Measurements from ENCODE around the gene MASP1.

MASP1 gene

DNA sequence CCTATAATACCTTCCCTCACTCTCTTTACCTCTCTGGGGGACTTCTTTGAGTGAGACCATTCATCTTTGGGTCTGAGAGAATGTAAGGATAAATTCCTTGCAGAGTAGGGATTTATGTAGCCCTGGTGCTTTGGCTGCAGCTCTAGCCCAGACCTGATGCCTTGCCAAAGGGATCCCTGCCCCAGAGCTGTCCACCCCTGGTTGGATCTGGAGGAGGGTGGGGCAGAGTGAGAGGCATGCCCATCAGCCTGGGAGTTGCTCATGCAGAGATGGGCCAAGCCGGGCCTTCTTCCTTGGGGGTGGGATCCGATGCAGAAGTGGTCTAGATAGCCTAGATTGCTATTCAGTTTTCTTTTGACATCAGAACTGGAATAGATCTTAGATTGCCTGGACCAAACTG is 62.8 kb downstream of the MASP1 start:
- ATAC-seq, result no peak

GRCh38 chr3:187227658-187228258 is 63.8 kb downstream of the MASP1 start:
- ATAC-seq, result peak; percentile 41; the same call in 2 of the 3 replicates
- TF ChIP-seq GLIS3 (CRISPR knock-in tag; IDR thresholded peaks at IDR 0.05) (no peak), BACH2 (CRISPR knock-in tag; IDR thresholded peaks at IDR 0.05; ENCODE audit: borderline replicate concordance) (no peak), ISL1 (CRISPR knock-in tag; IDR thresholded peaks at IDR 0.05) (no peak), TOX (CRISPR knock-in tag; IDR thresholded peaks at IDR 0.05; ENCODE audit: borderline replicate concordance) (no peak), ZNF565 (CRISPR knock-in tag; conservative IDR thresholded peaks at IDR 0.05; ENCODE audit: low read depth) (no peak), CSRNP3 (CRISPR knock-in tag; IDR thresholded peaks at IDR 0.05) (no peak), PPARA (CRISPR knock-in tag; IDR thresholded peaks at IDR 0.05; ENCODE audit: borderline replicate concordance) (no peak), POU6F1 (CRISPR knock-in tag; IDR thresholded peaks at IDR 0.05; ENCODE audit: borderline replicate concordance, low read depth) (no peak), TCF4 (CRISPR knock-in tag; IDR thresholded peaks at IDR 0.05; ENCODE audit: borderline replicate concordance) (no peak), ZFP30 (CRISPR knock-in tag; IDR thresholded peaks at IDR 0.05) (no peak), TSHZ2 (CRISPR knock-in tag; IDR thresholded peaks at IDR 0.05) (no peak), ARNTL (CRISPR knock-in tag; IDR thresholded peaks at IDR 0.05; ENCODE audit: borderline replicate concordance, low read depth) (no peak), ZNF8 (CRISPR knock-in tag; IDR thresholded peaks at IDR 0.05) (no peak), ZNF70 (CRISPR knock-in tag; IDR thresholded peaks at IDR 0.05) (no peak), SNAI2 (CRISPR knock-in tag; IDR thresholded peaks at IDR 0.05) (no peak), OSR1 (CRISPR knock-in tag; IDR thresholded peaks at IDR 0.05) (no peak), ESRRG (CRISPR knock-in tag; IDR thresholded peaks at IDR 0.05) (no peak)
- TF ChIP-seq, protein P1, sequence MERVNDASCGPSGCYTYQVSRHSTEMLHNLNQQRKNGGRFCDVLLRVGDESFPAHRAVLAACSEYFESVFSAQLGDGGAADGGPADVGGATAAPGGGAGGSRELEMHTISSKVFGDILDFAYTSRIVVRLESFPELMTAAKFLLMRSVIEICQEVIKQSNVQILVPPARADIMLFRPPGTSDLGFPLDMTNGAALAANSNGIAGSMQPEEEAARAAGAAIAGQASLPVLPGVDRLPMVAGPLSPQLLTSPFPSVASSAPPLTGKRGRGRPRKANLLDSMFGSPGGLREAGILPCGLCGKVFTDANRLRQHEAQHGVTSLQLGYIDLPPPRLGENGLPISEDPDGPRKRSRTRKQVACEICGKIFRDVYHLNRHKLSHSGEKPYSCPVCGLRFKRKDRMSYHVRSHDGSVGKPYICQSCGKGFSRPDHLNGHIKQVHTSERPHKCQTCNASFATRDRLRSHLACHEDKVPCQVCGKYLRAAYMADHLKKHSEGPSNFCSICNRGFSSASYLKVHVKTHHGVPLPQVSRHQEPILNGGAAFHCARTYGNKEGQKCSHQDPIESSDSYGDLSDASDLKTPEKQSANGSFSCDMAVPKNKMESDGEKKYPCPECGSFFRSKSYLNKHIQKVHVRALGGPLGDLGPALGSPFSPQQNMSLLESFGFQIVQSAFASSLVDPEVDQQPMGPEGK (CRISPR knock-in tag; IDR thresholded peaks at IDR 0.05; ENCODE audit: borderline replicate concordance), result no peak
- TF ChIP-seq, protein P2, sequence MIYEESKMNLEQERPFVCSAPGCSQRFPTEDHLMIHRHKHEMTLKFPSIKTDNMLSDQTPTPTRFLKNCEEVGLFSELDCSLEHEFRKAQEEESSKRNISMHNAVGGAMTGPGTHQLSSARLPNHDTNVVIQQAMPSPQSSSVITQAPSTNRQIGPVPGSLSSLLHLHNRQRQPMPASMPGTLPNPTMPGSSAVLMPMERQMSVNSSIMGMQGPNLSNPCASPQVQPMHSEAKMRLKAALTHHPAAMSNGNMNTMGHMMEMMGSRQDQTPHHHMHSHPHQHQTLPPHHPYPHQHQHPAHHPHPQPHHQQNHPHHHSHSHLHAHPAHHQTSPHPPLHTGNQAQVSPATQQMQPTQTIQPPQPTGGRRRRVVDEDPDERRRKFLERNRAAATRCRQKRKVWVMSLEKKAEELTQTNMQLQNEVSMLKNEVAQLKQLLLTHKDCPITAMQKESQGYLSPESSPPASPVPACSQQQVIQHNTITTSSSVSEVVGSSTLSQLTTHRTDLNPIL (CRISPR knock-in tag; IDR thresholded peaks at IDR 0.05; ENCODE audit: low read depth), result no peak

More for the DNA sequence above, 62.8 kb downstream of the MASP1 start:
- TF ChIP-seq OSR1 (CRISPR knock-in tag; IDR thresholded peaks at IDR 0.05) (no peak), TCF4 (CRISPR knock-in tag; IDR thresholded peaks at IDR 0.05; ENCODE audit: borderline replicate concordance) (no peak), TOX (CRISPR knock-in tag; IDR thresholded peaks at IDR 0.05; ENCODE audit: borderline replicate concordance) (no peak), POU6F1 (CRISPR knock-in tag; IDR thresholded peaks at IDR 0.05; ENCODE audit: borderline replicate concordance, low read depth) (no peak), ISL1 (CRISPR knock-in tag; IDR thresholded peaks at IDR 0.05) (no peak), ZNF8 (CRISPR knock-in tag; IDR thresholded peaks at IDR 0.05) (no peak), ZNF565 (CRISPR knock-in tag; conservative IDR thresholded peaks at IDR 0.05; ENCODE audit: low read depth) (no peak), RARB (CRISPR knock-in tag; IDR thresholded peaks at IDR 0.05) (no peak), BACH2 (CRISPR knock-in tag; IDR thresholded peaks at IDR 0.05; ENCODE audit: borderline replicate concordance) (no peak), ZFP30 (CRISPR knock-in tag; IDR thresholded peaks at IDR 0.05) (no peak), ARNTL (CRISPR knock-in tag; IDR thresholded peaks at IDR 0.05; ENCODE audit: borderline replicate concordance, low read depth) (no peak)
- TF ChIP-seq, protein P1 (CRISPR knock-in tag; IDR thresholded peaks at IDR 0.05; ENCODE audit: borderline replicate concordance), result no peak

All from SK-N-SH treated with all-trans-retinoic acid at 6 μM for 48 hours (cell line).